NCI-H2107 treated with DMSO at 0.1 percent for 48 hours (cell line): ENCODE data around the gene FADD.
"Not testable (repeated sequence)": the region's sequence is repeated elsewhere in the genome, so short reads cannot be mapped to it uniquely, and the experiment has no call there.

Experiments used
- DNase-seq: peaks from one replicate; lab custom pipeline; 2025; ENCODE audit not compliant: unreplicated experiment; lab: John Stamatoyannopoulos, UW

The FADD gene

GRCh38 chr11:70180906-70181305, 22.2 kb upstream of the FADD start:
- no peak for DNase-seq

GRCh38 chr11:70182266-70182665, 20.8 kb upstream of the FADD start:
- no peak for DNase-seq

- no peak for DNase-seq
These were observed 20.1 kb upstream of the FADD start for GRCh38 chr11:70183032-70183431.

DNA sequence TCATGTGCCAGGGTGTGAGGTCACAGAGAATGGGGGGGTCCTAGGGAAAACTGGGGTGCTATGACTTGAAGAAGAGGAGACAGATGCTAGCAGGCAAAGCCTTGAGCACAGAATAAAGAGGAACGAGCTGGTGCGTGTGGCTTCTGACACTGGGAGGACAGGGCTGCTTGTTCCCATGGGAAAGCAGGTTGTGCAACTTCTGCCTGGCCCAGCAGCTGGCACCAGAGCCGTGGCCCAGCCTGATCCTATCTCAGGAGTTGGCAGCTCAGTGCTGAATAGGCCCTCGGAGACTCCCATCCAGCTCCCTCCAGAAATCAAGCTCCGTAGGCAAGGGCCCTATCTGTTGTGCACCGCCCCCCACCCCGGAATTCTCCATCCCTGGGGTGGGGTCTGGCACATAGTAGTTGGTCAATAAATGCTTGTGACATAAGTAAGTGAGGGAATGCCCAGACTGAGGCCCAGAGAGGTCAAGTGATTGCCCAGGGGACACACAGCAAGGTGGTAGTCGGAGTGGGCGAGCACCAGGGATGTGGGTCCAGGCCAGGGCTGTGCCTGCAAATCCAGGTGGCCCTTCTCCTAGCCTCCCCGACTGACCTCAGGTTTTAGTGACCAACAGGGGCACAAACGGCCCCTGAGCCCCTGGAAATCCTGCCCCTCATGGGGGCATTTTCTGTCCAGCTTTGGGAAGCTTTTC, 19.5 kb upstream of the FADD start:
- peak; percentile 41 for DNase-seq

- DNase-seq: no peak
These were observed 18.7 kb upstream of the FADD start for GRCh38 chr11:70184396-70184795.

- no peak for DNase-seq
These were observed 17.6 kb upstream of the FADD start for GRCh38 chr11:70185348-70186055.

DNA sequence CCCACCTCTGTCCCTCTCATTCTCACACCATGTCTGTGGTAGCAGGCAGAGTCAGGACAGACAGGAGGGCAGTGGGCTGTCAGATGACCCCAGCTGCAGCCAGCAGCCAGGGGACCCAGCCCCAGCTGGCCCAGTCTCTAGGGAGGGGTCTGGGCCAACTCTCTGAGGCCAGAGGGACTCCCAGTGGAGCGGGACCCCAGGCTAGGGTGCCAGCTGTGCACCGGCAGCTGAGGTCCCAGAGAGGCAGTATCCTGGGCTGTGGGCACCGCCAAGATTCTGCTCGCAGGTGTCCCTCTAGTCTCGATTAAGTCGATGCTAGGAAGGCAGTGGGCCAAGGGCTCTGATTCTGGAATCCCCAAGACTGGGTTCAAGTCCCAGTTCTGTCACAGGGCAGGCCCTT, 16.7 kb upstream of the FADD start:
- DNase-seq: no peak

DNA sequence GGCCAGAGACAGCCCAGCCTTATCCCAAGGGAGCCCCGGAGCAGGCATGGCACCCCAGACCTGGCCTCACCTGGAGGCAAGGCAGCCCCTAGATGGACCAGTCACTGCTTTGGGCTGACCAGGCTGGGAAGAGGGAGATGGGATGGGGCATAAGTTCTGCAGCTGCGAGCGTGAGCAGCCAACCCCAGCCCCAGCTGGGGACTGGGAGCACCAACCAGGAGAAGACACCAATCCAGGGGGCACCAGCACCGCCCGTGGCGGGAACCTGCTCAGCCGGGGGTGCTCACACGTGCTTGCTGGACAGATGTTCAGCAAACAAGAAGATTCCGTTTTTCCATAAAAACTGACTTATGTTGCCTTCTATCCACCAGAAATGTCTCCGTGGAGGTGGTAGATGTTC, 16.2 kb upstream of the FADD start:
- DNase-seq: no peak

- DNase-seq: no peak
These were observed 15.3 kb upstream of the FADD start for GRCh38 chr11:70187771-70188170.

DNA sequence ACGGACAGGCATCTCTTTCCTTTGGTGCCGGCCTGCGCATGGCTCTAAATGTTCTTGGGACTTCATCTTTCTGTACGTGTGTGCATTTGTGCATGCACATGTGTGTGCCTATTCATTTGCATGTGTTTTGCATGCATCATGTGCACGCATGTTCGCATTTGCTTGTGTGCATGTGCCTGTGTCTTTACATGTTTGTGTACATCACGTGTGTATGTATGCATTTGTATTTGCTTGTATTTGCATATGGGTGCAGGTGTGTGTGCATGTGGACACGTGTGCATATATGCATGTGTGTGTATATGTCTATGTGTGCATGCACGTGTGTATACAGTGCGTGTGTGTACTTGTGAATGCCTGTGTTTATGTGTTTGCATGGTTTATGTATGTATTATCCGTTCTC, 13.5 kb upstream of the FADD start:
- DNase-seq: no peak

DNA sequence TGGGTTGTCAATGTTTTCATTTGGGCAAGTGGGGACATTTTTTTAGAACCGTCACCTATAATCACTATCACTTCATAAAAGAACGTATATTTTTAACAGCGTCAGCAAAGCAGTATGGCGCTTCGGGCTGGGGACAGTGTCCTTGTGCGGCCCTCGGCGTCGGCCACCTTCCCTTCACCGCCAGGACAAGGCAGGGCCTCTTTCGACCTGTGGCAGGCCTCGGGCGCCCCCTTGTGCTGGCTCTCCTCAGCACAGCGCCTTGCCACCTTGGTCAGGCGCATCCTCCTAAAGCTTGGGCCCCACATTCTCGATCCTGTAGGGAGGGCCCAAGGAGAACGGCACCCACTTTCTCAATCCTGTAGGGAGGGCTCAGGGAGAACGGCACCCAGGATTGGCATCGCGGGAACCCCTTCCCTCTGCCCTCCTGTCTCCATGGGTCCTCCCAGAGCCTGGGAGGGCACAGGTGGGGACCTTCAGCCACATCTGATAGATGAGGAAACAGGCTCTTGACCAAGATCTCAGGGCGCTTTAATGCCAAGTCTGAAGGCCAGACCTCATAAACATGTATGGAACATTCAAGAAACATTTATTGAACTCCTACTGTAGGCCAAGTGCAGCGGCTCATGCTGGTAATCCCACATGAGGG, 11.5 kb upstream of the FADD start:
- DNase-seq: peak; percentile 32

DNA sequence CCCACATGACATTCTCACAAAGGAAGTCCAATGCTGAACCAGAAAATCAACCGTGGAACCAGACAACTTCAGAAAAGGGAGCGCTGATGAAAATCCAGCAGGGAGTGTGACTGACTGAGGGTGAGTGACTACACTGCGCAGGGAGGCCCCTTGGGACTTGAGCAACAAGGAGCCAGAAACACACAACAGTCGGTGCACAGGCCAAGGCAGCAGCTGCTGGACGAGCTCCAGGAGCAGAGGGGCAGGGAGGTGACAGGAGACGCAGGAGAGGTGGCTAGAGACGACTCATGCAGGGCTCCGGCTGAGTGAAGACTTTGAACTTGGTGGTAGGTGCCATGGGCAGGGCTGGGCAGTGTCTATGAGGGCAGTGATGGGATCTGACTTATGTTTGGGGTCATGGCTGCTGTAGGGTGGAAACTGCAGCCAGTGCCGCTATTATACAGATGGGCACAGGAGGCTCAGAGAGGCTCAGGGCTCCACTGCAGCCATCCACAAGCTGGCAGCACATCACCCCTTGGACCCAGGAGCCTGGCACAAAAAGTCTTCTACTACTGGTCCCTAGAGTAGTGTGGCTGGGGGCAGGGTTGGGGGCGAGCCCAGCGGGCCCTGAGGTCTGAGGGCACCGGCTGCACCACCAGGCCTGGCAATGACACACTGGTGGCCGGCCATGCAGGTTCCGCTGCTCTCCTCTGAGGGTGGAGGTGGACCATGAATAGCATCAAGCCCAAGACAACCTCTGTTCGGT, 10.3 kb upstream of the FADD start:
- DNase-seq: peak; percentile 86

DNA sequence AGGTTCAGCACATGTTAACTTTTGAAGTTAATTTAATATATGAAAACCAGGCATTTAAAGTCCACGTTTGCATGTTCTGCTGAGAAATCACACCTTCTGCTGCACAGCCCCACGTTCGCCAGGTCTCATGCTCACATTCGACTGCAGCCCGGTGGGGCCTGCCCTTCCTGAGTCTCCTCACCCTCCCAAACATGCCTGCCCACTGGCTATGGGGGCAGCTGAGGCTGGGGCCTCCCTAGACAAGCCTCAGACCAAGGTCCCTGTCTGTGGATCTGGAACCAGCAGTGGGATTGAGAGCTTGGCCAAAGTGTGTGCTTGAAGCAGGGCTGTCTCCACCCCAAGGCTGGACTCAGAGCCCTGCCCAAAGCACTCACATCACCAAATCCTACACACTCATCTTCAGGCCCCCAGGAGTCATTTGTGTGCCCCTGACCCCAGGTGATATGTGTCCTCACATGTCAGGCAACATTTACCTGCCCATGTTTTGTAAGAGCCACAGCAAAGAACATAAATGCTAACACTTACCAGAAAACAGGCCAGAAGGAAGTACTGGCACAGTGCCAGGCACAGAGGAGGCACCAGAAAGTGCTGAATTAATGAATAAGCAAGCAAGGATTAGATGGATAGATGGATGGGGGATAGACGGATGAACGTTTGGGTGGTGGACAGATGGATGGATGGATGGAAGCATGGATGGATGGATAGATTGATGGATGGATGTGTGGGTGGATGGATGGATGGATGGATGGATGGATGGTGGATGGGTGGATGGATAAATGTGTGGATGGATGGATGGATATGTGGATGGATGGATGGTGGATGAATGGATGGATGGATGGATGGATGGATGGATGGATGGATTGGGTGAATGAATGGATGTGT, 9.4 kb upstream of the FADD start:
- DNase-seq: no peak

- no peak for DNase-seq
These were observed 8.0 kb upstream of the FADD start for GRCh38 chr11:70194792-70195791.

DNA sequence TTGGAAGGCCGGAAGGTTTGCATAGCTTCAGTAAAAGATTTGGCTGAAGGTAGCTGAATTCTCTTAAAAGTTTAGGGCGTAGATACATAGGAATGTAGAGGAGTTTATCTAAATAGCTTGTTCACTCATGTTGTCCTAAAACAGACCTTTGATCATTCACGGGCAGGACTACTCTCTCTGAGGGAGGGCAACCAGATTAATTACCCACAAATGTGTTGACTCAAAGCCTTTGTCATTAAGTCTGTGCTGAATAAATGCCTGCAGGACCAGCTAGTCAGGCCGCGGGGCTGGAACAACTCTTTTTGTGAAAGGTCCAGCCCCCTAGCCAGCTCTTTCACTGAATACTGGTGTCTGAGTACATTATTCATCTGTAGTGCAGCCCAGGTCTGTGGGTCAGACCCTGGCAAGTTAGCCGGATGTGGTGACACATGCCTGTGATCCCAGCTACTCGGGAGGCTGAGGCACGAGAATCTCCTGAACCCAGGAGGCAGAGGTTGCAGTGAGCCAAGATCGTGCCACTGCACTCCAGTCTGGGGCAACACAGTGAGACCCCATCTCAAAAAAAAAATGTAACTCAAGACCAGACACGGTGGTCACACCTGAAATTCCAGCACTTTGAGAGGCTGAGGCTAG, 2.8 kb upstream of the FADD start:
- no peak for DNase-seq

DNA sequence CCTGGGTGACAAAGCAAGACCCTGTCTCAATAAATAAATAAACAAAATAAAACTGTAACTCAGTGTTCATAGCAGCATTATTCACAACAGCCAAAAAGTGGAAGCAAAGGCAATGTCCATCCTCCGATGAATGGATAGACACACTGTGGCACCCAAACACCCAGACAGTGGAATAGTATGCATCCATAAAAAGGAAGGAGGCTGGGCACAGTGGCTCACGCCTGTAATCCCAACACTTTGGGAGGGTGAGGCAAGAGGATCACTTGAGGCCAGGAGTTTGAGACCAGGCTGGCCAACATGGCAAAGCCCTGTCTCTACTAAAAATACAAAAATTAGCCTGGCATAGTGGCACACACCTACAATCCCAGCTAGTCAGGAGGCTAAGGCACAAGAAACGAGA, 2.0 kb upstream of the FADD start:
- DNase-seq: not testable (repeated sequence)

GRCh38 chr11:70201882-70202861, 924 bp upstream of the FADD start:
- no peak for DNase-seq
